Measurements from ENCODE around the gene SSC5D.

GRCh38 chr19:55530996-55531395 is 42.8 kb downstream of the SSC5D start:
- TF ChIP-seq NFRKB (IDR thresholded peaks at IDR 0.05) (no peak), BHLHE40 (IDR thresholded peaks at IDR 0.05; ENCODE audit: borderline replicate concordance) (no peak), L3MBTL2 (conservative IDR thresholded peaks at IDR 0.05) (no peak), ARNT (IDR thresholded peaks at IDR 0.05) (no peak), SP1 (IDR thresholded peaks at IDR 0.05) (no peak), CTBP1 (IDR thresholded peaks at IDR 0.05; ENCODE audit: borderline replicate concordance) (no peak), FOXK2 (IDR thresholded peaks at IDR 0.05) (no peak)

Measured in HEK293T (cell line).